CD4-positive, alpha-beta T cell treated with Interleukin-6 for 4 hours (primary cell): ENCODE measurements around the gene TAGLN2.
A peak's percentile ranks its signal among the peaks of the same experiment; 100 is the strongest.

ENCODE experiments used
- DNase-seq: peaks from one replicate; pipeline ENCODE4 v3.0.0-alpha.2; 2020; ENCODE audit warnings: mixed read lengths

The TAGLN2 gene

GRCh38 chr1:159898527-159898926 is 26.8 kb downstream of the TAGLN2 start:
- DNase-seq = no peak

- DNase-seq = no peak
These were observed 27.3 kb downstream of the TAGLN2 start for GRCh38 chr1:159897962-159898361.

GRCh38 chr1:159896546-159896930 is 28.8 kb downstream of the TAGLN2 start:
- DNase-seq = no peak

- DNase-seq = no peak
These were observed 29.3 kb downstream of the TAGLN2 start for GRCh38 chr1:159895836-159896545.

- no peak for DNase-seq
These were observed 30.0 kb downstream of the TAGLN2 start for GRCh38 chr1:159895286-159895685.

GRCh38 chr1:159892944-159893343 is 32.4 kb downstream of the TAGLN2 start:
- peak; percentile 32 for DNase-seq

- peak; percentile 83 for DNase-seq
These were observed 33.8 kb downstream of the TAGLN2 start for GRCh38 chr1:159891275-159892157.

GRCh38 chr1:159890390-159890789 is 34.9 kb downstream of the TAGLN2 start:
- no peak for DNase-seq

- no peak for DNase-seq
These were observed 35.5 kb downstream of the TAGLN2 start for GRCh38 chr1:159889821-159890252.

GRCh38 chr1:159889202-159889601 is 36.1 kb downstream of the TAGLN2 start:
- DNase-seq = no peak

- DNase-seq = no peak
These were observed 41.0 kb downstream of the TAGLN2 start for GRCh38 chr1:159884296-159884695.

- no peak for DNase-seq
These were observed 42.2 kb downstream of the TAGLN2 start for GRCh38 chr1:159883134-159883533.

GRCh38 chr1:159882527-159882862 is 42.8 kb downstream of the TAGLN2 start:
- DNase-seq = no peak

- peak; percentile 80 for DNase-seq
These were observed 43.4 kb downstream of the TAGLN2 start for GRCh38 chr1:159881622-159882526.

GRCh38 chr1:159880430-159880829 is 44.9 kb downstream of the TAGLN2 start:
- DNase-seq = no peak

- DNase-seq = no peak
These were observed 45.3 kb downstream of the TAGLN2 start for GRCh38 chr1:159879977-159880376.

- no peak for DNase-seq
These were observed 46.2 kb downstream of the TAGLN2 start for GRCh38 chr1:159879136-159879535.

GRCh38 chr1:159877695-159878444 is 47.4 kb downstream of the TAGLN2 start:
- DNase-seq = no peak

- DNase-seq = no peak
These were observed 51.7 kb downstream of the TAGLN2 start for GRCh38 chr1:159873530-159874143.

GRCh38 chr1:159872891-159873290 is 52.4 kb downstream of the TAGLN2 start:
- DNase-seq = no peak

- no peak for DNase-seq
These were observed 54.6 kb downstream of the TAGLN2 start for GRCh38 chr1:159870704-159871103.

GRCh38 chr1:159869607-159870006 is 55.7 kb downstream of the TAGLN2 start:
- no peak for DNase-seq
